ENCODE results near the gene ITPKC.

Gene ITPKC

DNA sequence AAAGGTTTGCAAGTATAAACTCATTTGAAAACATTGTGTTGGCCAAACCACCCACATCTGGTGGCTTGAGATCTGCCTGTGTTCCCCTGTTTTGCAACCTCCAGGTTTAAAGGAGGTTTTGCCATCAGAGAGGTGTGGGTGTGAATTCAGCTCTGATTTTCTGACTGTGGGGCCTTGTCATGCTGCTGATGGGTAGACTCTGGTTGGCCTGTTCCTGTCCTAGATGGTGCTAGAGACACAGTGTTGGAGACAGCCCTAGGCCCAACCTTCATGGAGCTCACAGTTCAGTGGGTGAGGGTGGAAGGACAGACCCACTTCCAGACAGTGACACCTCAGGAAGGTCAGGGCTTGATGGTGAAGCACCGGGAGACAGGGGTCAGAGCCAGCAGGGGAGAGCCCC lies 68.6 kb downstream of the ITPKC start:
- ChIA-PET CTCF (interaction anchor here (2.8 kb wide), 1 partner anchor 12 kb away, joined by 13 read pairs; the partner anchor contains the start of gene EGLN2), POLR2A (interaction anchor here (1.4 kb wide), 1 partner anchor 13 kb away, joined by 4 read pairs; the partner anchor contains the start of gene EGLN2)
- no peak overlapping the region for H3K4me3 ChIP-seq (ENCODE audit: low read depth, low read length)
- TF ChIP-seq, protein P1, sequence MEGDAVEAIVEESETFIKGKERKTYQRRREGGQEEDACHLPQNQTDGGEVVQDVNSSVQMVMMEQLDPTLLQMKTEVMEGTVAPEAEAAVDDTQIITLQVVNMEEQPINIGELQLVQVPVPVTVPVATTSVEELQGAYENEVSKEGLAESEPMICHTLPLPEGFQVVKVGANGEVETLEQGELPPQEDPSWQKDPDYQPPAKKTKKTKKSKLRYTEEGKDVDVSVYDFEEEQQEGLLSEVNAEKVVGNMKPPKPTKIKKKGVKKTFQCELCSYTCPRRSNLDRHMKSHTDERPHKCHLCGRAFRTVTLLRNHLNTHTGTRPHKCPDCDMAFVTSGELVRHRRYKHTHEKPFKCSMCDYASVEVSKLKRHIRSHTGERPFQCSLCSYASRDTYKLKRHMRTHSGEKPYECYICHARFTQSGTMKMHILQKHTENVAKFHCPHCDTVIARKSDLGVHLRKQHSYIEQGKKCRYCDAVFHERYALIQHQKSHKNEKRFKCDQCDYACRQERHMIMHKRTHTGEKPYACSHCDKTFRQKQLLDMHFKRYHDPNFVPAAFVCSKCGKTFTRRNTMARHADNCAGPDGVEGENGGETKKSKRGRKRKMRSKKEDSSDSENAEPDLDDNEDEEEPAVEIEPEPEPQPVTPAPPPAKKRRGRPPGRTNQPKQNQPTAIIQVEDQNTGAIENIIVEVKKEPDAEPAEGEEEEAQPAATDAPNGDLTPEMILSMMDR (IDR thresholded peaks at IDR 0.05; ENCODE audit: insufficient read depth, low read length, missing control alignments), result no peak
- DNase-seq (ENCODE audit: low read depth, low spot score), result no peak

DNA sequence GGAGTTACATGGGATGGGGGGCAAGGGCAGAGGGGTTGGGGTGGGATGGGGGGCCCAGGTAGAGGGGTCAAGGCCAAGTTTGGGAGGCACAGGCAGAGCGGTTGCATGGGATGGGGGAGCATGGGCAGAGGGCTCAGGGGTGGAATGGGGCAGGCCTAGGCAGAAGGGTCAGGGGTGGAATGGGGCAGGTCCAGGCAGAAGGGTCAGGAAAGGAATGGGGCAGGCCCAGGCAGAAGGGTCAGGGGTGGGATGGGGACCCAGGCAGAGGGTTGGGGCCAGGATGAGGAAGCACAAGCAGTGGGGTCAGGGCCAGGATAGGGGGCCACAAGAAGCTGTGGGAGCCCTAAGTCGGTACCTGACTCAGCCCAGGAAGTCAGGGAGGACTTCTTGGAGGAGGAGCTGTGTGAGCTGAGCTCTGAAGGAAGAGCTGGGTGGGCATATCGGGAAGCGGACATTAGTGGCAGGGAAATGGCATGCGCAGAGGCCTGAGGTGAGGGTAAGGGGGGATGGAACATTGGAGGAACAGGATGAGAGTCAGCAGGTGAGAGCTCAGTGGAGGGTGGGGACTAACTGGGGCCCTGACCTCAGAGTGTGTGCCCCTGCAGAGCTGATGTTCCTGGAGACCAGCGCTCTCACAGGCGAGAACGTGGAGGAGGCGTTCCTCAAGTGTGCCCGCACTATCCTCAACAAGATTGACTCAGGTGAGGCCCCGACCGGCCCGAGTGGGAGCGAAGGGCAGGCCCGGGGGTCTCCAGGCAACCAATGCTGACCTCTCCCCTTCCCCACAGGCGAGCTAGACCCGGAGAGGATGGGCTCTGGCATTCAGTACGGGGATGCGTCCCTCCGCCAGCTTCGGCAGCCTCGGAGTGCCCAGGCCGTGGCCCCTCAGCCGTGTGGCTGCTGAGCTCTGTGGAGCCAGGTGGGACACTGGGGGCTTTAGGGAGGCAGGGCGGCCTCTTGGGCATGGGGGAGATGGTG lies 69.4 kb downstream of the ITPKC start:
- DNase-seq (ENCODE audit: low read depth, low spot score), result no peak
- ChIA-PET CTCF (interaction anchor here (0.8 to 2.8 kb wide), 4 partner anchors 9 to 123 kb away, joined by 3 to 13 read pairs (median 4); partner anchors contain the start of gene EGLN2), POLR2A (interaction anchor here (1.3 to 1.4 kb wide), 2 partner anchors 8 to 12 kb away, joined by 4 to 5 read pairs; partner anchors contain the start of genes EGLN2 and RAB4B)

More for the DNA sequence above, 69.4 kb downstream of the ITPKC start:
- no peak overlapping the region for H3K4me3 ChIP-seq (ENCODE audit: low read depth, low read length)
- TF ChIP-seq, protein P1 (IDR thresholded peaks at IDR 0.05; ENCODE audit: insufficient read depth, low read length, missing control alignments), result no peak
